K562 (cell line): ENCODE data around the gene ARHGEF25. TPM values are rescaled to one million over a fixed set of nuclear protein-coding genes. Genes with fewer than 3 reads are reported as not detected.

Experiments
- HEY1 ChIP-seq: fragments of 250-450 bp; sonication (Bioruptor Pico); IDR thresholded peaks from 2 replicates; pipeline ENCODE4 v1.5.0; 2020; ENCODE audit warnings: mild to moderate bottlenecking, moderate library complexity, borderline replicate concordance
- MBD2 ChIP-seq: sonication (generic); IDR thresholded peaks from 2 replicates; pipeline ENCODE4 v1.6.1; 2016; ENCODE audit warnings: low read depth, borderline replicate concordance
- OTX1 ChIP-seq: fragments of 450-650 bp; formaldehyde crosslinking; IDR thresholded peaks from 2 replicates; pipeline ENCODE4 v1.4.0; 2022; ENCODE audit warnings: mild to moderate bottlenecking
- PHF20 ChIP-seq: fragments of 450-650 bp; IDR thresholded peaks from 2 replicates; pipeline ENCODE4 v1.6.1; 2018; ENCODE audit not compliant: partially characterized antibody
- PHTF2 ChIP-seq: fragments of 250-450 bp; sonication (Bioruptor Pico); IDR thresholded peaks from 2 replicates; pipeline ENCODE4 v1.5.0; 2021; ENCODE audit warnings: mild to moderate bottlenecking
- RAD21 ChIP-seq, 2 experiments: fragments of 250-450 bp in 1 of 2; fragments of 450-650 bp in 1 of 2; sonication (Bioruptor Pico) in 1 of 2; formaldehyde crosslinking in 1 of 2; IDR thresholded peaks in 1 of 2; conservative IDR thresholded peaks in 1 of 2; 2 replicates each; pipeline versions ENCODE4 v1.4.0 to v1.8.0; 2020 to 2022; ENCODE audit warnings: mild to moderate bottlenecking in 2 of 2, moderate library complexity in 1 of 2
- SMAD4 ChIP-seq: fragments of 250-450 bp; sonication (Bioruptor Pico); conservative IDR thresholded peaks from 2 replicates; pipeline ENCODE4 v1.8.0; 2021; ENCODE audit warnings: inconsistent platforms, mild to moderate bottlenecking, moderate library complexity
- SMARCB1 ChIP-seq: IDR thresholded peaks from 2 replicates; pipeline ENCODE4 v1.6.1; 2011; ENCODE audit warnings: improper control_type of control experiment, low read depth; ENCODE audit not compliant: insufficient read length
- ZNF12 ChIP-seq: sonication (generic); formaldehyde crosslinking; IDR thresholded peaks from 2 replicates; pipeline ENCODE4 v1.4.0; 2020; ENCODE audit warnings: mild to moderate bottlenecking, missing genetic modification reagents
- polyA plus RNA-seq, 8 experiments: library from polyadenylated mRNA; depleted of rRNA in 4 of 8; stranded (reverse) in 5 of 8; unstranded in 3 of 8; fragments of >200 nt; fragmentation: Nextera tagmentation in 2 of 8; fragmentation: Illumina TruSeq in 1 of 8; extraction: Ambion mirVana in 2 of 8; extraction: Trizol in 1 of 8; gene quantifications; 2 replicates each; pipeline versions ENCODE4 v1.2.1 to v1.2.3, GENCODE V29; 2011 to 2014; ENCODE audit warnings: inconsistent platforms in 1 of 8, missing spikeins in 1 of 8
- total RNA-seq, 7 experiments: library from RNA; depleted of rRNA in 6 of 7; stranded (reverse); fragments of >200 nt in 6 of 7; fragmentation: Illumina TruSeq in 2 of 7; extraction: Trizol in 2 of 7; gene quantifications; 2 replicates each; pipeline versions ENCODE4 v1.2.1 to v1.2.3, GENCODE V29; 2011 to 2021; ENCODE audit warnings: low replicate concordance in 1 of 7
- TF ChIP-seq, protein P1 (sequence below): sonication (generic); formaldehyde crosslinking; IDR thresholded peaks from 2 replicates; pipeline ENCODE4 v1.8.1; 2023; ENCODE audit warnings: mild to moderate bottlenecking, missing genetic modification reagents
- TF ChIP-seq, protein P2 (sequence below): sonication (generic); formaldehyde crosslinking; IDR thresholded peaks from 2 replicates; pipeline ENCODE4 v1.8.0; 2022; ENCODE audit warnings: mild to moderate bottlenecking, missing genetic modification reagents, borderline replicate concordance

The ARHGEF25 gene
- total and polyA plus RNA-seq, 9 of the 15 experiments (the other 6 are each of a cell fraction or from before 2014, with no cell fraction given): 0.13 to 17.3 (median 11.6) TPM

DNA sequence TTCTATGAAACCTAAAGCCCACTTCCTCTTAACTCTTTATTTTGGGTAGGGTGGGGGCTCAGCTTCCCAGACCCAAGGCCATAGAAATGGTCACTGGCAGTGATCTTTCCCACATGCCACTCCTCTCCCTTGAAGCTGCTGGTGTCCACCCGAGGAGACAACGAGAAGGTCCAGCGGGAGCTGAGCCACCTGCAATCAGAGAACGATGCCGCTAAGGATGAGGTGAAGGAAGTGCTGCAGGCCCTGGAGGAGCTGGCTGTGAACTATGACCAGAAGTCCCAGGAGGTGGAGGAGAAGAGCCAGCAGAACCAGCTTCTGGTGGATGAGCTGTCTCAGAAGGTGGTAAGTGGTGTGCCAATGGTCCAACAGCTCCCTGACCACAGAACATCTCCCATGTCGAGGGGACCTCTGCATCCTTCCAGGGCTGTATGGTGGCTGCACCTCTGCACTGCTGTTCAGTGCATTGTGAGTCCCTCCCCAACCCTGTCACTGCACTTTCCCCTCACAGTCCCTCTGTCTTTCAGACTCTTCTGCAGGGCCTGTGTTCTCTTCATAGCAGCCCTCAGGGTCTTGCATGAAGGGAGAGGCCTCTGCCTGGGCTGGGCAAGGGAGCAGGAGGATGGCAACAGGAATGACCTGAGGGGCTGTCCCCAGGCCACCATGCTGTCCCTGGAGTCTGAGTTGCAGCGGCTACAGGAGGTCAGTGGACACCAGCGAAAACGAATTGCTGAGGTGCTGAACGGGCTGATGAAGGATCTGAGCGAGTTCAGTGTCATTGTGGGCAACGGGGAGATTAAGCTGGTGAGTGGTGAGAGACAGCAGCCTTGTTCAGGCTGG, 39.1 kb upstream of the ARHGEF25 start (continued):
- TF ChIP-seq, protein P1, sequence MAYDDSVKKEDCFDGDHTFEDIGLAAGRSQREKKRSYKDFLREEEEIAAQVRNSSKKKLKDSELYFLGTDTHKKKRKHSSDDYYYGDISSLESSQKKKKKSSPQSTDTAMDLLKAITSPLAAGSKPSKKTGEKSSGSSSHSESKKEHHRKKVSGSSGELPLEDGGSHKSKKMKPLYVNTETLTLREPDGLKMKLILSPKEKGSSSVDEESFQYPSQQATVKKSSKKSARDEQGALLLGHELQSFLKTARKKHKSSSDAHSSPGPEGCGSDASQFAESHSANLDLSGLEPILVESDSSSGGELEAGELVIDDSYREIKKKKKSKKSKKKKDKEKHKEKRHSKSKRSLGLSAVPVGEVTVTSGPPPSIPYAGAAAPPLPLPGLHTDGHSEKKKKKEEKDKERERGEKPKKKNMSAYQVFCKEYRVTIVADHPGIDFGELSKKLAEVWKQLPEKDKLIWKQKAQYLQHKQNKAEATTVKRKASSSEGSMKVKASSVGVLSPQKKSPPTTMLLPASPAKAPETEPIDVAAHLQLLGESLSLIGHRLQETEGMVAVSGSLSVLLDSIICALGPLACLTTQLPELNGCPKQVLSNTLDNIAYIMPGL (CRISPR knock-in tag): no peak
- TF ChIP-seq PHTF2 (CRISPR knock-in tag) (no peak), SMAD4 (CRISPR knock-in tag) (no peak), MBD2 (no peak), HEY1 (CRISPR knock-in tag) (no peak), SMARCB1 (no peak), RAD21 (CRISPR knock-in tag; conservative IDR thresholded peaks at IDR 0.05 in 1 of 2, IDR thresholded peaks at IDR 0.05 in 1 of 2) (no peak), PHF20 (no peak), OTX1 (no peak), ZNF12 (CRISPR knock-in tag) (no peak)
- TF ChIP-seq, protein P2, sequence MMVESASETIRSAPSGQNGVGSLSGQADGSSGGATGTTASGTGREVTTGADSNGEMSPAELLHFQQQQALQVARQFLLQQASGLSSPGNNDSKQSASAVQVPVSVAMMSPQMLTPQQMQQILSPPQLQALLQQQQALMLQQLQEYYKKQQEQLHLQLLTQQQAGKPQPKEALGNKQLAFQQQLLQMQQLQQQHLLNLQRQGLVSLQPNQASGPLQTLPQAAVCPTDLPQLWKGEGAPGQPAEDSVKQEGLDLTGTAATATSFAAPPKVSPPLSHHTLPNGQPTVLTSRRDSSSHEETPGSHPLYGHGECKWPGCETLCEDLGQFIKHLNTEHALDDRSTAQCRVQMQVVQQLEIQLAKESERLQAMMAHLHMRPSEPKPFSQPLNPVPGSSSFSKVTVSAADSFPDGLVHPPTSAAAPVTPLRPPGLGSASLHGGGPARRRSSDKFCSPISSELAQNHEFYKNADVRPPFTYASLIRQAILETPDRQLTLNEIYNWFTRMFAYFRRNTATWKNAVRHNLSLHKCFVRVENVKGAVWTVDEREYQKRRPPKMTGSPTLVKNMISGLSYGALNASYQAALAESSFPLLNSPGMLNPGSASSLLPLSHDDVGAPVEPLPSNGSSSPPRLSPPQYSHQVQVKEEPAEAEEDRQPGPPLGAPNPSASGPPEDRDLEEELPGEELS: no peak
- TF ChIP-seq, all 486 proteins: peak for 0
